ENCODE measurements around the gene ACER1.
"Not testable (repeated sequence)": the region's sequence is repeated elsewhere in the genome, so short reads cannot be mapped to it uniquely, and the experiment has no call there.

ACER1 gene, protein sequence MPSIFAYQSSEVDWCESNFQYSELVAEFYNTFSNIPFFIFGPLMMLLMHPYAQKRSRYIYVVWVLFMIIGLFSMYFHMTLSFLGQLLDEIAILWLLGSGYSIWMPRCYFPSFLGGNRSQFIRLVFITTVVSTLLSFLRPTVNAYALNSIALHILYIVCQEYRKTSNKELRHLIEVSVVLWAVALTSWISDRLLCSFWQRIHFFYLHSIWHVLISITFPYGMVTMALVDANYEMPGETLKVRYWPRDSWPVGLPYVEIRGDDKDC

GRCh38 chr19:6333439-6333838, at the start of gene ACER1:
Gene ACER1, minus strand, starts transcription at chr19:6333612. Its CDS starts 61 bp downstream, at chr19:6333551.
- DNase-seq: no peak

GRCh38 chr19:6383188-6383587, 49.8 kb upstream of the ACER1 start:
- DNase-seq: no peak

DNA sequence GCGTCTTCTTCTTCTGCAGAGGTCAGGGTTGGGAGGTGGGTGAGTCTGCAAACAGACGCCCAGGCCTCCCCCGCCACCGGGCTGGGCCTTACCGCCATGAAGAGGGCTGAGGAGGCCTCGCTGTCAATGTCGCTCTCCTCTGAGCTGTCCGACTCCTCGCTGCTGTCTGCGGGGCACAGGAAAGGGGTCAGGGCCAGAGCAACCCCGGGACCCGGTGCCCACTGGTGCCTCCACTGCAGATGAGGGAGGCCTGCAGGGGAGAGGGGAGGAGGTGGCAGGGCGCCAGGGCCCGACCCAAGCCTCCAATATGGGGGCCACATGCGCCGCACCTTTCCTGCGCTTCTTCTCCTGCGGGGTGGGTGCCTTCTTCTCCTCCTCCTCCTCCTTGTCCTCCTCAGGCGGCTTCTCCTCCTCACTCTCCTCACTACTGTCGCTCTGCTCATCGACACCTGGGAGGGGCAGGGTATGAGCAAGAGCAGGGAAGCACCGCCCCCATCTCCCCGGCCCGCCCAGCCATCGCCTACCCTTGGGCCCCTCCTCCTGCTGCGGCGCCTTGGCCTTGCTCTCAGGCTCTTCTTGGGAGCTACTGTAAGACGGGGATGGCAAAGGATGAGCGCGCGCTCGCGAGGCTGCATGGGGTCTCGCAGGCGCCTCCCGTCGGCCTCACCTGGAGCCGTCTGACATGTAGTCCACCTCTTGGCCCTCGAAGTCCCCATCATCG, 47.8 kb upstream of the ACER1 start:
- DNase-seq: no peak

DNA sequence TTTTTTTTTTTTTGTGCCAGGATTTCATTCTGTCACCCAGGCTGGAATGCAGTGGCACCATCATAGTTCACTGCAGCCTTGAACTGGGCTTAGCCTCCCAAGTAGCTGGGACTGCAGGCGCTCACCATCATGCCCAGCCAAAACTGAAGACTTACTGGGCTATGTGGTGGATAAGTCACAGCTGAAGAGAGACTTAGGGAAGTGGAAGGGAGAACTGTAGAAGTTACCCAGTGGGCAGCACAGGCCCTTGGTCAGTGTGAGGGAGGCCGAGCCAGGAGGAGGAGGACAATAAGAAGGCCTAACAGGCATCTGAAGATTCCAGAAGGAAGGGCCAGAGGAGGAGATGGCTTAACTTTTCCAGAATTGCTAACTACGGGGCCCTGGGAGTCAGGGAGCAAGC, 46.3 kb upstream of the ACER1 start:
- DNase-seq: no peak

- no peak for DNase-seq
These were observed 45.1 kb upstream of the ACER1 start for GRCh38 chr19:6378486-6378885.

GRCh38 chr19:6378041-6378440, 44.6 kb upstream of the ACER1 start:
- no peak for DNase-seq

DNA sequence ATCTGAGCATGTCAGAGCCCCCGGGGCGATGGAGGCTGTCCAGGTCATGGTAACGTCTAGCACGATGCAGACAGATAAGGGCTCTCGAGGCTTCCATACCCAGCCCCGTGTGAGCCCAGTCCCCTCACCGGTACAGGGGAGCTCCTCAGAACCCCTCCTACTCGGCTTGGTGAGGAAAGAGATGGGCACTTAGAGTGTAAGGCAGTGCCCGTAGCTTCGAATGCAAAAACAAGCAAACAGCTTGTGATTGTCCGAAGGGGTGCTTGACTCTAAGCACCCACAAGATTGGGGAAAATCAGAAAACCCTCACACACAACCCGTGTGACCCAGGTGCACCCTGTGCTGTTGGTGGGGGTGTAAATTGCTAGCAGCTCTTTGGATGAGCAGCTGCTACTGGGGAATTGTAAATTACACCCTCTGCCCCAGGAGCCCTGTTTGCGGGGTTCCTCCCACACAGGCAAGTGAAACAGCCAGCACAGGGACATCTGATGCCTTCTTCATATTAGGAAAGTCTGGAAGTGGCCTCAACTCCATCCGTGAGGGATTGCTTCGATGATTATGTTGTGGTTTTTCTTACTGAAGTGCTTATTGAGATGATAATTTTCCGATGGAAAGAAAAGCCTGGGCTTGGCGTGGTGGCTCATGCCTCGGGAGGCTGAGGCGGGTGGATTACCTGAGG, 43.2 kb upstream of the ACER1 start:
- no peak for DNase-seq

- DNase-seq: no peak
These were observed 42.1 kb upstream of the ACER1 start, which contains the start of gene PSPN for GRCh38 chr19:6375411-6376010. Gene PSPN, minus strand, starts transcription at chr19:6375933. Its CDS starts 84 bp downstream, at chr19:6375849.

DNA sequence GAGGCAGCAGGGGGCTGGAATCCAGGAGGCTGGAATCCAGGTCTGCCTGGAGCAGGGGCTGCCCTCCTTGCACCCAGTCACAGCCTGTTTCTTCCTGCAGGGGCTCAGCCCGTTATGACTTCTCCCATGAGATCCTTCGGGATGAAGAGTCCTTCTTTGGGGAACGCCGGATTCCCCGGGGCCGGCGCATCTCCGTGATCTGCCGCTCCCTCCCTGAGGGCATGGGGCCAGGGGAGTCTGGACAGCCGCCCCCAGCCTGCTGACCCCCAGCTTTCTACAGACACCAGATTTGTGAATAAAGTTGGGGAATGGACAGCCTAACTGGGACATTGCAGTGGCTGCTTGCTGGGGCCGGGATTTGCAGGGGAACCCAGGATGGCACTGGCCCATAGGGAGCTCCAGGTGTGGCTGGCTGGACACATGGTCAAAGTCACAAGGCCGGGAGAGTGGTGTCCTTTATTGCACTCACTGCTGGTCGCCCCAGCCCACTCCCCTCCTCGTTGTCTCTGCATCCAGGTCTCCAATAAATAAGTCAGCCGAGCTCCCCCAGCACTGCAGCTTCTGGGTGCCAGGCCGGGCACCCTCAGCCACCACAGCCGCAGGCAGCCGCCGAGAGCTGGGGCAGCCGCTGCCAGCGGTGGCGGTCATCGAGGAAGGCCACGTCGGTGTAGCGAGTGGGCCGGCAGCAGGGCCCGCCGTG, 41.4 kb upstream of the ACER1 start:
- no peak for DNase-seq

- DNase-seq: no peak
These were observed 40.8 kb upstream of the ACER1 start for GRCh38 chr19:6374161-6374709.

DNA sequence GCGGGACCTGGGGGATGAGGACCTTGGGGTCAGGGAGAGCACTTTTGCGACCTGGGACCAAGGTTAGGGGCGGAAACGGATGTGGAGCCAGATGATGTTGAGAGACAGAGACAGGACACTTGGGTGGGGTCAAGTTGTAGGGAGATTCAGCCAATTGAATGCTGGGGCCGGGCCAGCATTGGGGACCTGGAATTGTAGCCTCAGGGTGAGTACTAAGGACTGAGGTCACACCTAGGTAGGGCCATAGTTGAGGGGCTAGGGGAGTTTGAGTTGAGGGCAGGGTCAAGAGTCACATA, 40.3 kb upstream of the ACER1 start:
- no peak for DNase-seq

- DNase-seq: peak; percentile 96
These were observed 39.8 kb upstream of the ACER1 start for GRCh38 chr19:6373096-6373812.

DNA sequence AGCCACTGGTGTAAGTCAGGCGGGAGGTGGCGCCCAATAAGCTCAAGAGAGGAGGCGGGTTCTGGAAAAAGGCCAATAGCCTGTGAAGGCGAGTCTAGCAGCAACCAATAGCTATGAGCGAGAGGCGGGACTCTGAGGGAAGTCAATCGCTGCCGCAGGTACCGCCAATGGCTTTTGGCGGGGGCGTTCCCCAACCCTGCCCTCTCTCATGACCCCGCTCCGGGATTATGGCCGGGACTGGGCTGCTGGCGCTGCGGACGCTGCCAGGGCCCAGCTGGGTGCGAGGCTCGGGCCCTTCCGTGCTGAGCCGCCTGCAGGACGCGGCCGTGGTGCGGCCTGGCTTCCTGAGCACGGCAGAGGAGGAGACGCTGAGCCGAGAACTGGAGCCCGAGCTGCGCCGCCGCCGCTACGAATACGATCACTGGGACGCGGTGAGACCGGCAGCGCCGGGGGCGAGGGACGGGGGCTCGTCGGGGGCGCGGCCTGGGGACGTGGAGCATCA, 39.2 kb upstream of the ACER1 start, which contains the start of gene ALKBH7:
Gene ALKBH7, plus strand, starts transcription at position 201 of the 502 bp plus-strand sequence. Its CDS starts 27 bp downstream, at position 228.
- DNase-seq: peak; percentile 100

GRCh38 chr19:6364353-6364752, 30.9 kb upstream of the ACER1 start:
- no peak for DNase-seq

GRCh38 chr19:6362351-6362801, 29.0 kb upstream of the ACER1 start:
- DNase-seq: peak; percentile 56

GRCh38 chr19:6362027-6362350, 28.6 kb upstream of the ACER1 start:
- no peak for DNase-seq

- not testable (repeated sequence) for DNase-seq
These were observed 27.4 kb upstream of the ACER1 start for GRCh38 chr19:6360857-6361216.

DNA sequence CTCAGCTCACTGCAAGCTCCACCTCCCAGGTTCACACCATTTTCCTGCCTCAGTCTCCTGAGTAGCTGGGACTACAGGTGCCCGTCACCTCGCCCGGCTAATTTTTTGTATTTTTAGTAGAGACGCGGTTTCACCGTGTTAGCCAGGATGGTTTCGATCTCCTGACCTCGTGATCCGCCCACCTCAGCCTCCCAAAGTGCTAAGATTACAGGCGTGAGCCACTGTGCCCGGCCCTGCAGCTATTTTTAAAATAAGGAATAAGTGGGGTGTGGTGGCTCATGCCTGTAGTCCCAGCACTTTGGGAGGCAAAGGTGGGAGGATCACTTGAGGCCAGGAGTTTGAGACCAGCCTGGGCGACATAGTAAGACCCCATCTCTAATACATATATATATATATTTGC, 27.0 kb upstream of the ACER1 start:
- not testable (repeated sequence) for DNase-seq

DNA sequence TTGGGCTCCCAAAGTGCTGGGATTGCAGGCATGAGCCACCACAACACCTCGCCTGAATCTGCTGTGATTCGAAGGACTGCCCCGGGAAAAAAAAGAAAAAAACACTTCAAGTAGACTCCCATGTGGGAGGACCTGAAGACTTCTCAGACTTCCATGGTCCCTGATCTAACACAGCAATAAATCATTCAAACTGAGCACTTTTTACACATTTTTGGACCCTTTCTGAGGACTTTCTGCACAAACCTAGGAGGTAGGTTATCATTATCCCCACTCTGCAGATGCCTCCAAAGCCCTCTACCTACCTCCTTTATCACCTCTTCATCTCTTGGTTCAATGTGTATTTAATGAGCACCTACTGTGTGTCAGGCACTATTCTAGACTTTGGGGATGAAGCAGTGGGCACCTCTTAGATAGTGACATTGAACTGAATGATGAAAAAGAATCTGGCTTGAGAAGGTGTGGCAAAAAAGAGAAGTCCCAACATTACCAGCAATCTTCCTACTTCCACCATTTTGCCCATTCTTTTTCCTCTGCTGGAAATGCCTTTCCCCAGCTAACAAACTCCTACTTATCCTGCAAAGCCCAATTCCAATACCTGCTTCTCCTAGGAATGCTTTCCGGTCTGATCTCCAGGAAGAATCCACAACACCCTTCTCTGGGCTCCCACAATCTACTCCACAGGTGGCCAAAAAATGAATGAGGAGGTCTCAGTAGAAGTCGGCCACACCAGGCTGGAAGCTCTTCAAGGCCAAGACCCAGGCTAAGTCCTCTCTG, 26.3 kb upstream of the ACER1 start:
- DNase-seq: no peak

GRCh38 chr19:6358003-6358402, 24.6 kb upstream of the ACER1 start:
- DNase-seq: no peak

DNA sequence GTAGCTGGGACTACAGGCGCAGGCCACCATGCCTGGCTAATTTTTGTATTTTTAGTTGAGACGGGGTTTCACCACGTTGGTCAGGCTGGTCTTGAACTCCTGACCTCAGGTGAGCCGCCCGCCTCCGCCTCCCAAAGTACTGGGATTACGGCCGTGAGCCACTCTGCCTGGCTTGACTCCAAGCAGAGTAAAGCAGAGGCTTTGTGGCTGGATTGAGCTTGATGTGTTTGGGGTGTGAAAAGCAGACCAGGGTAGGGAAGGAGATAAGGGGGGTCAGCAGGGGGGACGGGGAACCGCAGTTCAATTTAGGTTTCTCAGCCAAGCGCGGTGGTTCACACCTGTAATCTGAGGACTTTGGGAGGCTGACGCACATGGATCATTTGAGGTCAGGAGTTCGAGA, 23.8 kb upstream of the ACER1 start:
- no peak for DNase-seq
